CD14-positive monocyte (primary cell): ENCODE measurements around the gene MOK. TPM values are rescaled to one million over a fixed set of nuclear protein-coding genes. Genes with fewer than 3 reads are reported as not detected.

Source experiments
- DNase-seq, 3 donors: peaks; one replicate each; pipeline ENCODE4 v3.0.0-alpha.2; 2011 to 2022
- H2AFZ ChIP-seq: 2 replicates; pipeline ENCODE4 v1.6.0; 2012; ENCODE audit warnings: mild to moderate bottlenecking, low read depth, low read length, inconsistent platforms; ENCODE audit not compliant: insufficient read depth, poor library complexity, severe bottlenecking
- H3K27ac ChIP-seq, 2 donors: 1 replicate in 1 of 2; 2 replicates in 1 of 2; pipeline ENCODE4 v1.5.1; 2012 to 2013; ENCODE audit warnings: low read length in 2 of 2, control low read depth in 1 of 2, inconsistent platforms in 1 of 2, low read depth in 1 of 2, mild to moderate bottlenecking in 1 of 2
- H3K27me3 ChIP-seq, 2 donors: one replicate each; pipeline versions ENCODE4 v1.6.0 to v1.6.1; 2011 to 2013; ENCODE audit warnings: low read length in 2 of 2; ENCODE audit not compliant: control insufficient read depth in 2 of 2, insufficient read depth in 2 of 2
- H3K36me3 ChIP-seq, 2 donors: replicated peaks in 1 of 2; 1 replicate in 1 of 2; 2 replicates in 1 of 2; pipeline versions ENCODE4 v1.5.1 to v1.6.1; 2012 to 2013; ENCODE audit warnings: low read length in 2 of 2, control low read depth in 1 of 2, inconsistent platforms in 1 of 2, mild to moderate bottlenecking in 1 of 2; ENCODE audit not compliant: insufficient read depth in 2 of 2, control insufficient read depth in 1 of 2
- H3K4me1 ChIP-seq, 2 donors: 1 replicate in 1 of 2; 2 replicates in 1 of 2; pipeline versions ENCODE4 v1.5.1 to v1.6.1; 2012 to 2013; ENCODE audit warnings: low read length in 2 of 2, control low read depth in 1 of 2, inconsistent platforms in 1 of 2, mild to moderate bottlenecking in 1 of 2, moderate library complexity in 1 of 2; ENCODE audit not compliant: insufficient read depth in 2 of 2, control insufficient read depth in 1 of 2
- H3K4me2 ChIP-seq: replicated peaks from 2 replicates; pipeline ENCODE3; 2012; ENCODE audit warnings: low read length, moderate library complexity, mild to moderate bottlenecking; ENCODE audit not compliant: poor library complexity, severe bottlenecking; ENCODE audit errors: extremely low read depth
- H3K4me3 ChIP-seq, 3 experiments: fragments of 200-600 bp in 1 of 3; sonication (generic) in 1 of 3; replicated peaks in 1 of 3; 1 replicate in 2 of 3; 2 replicates in 1 of 3; pipeline ENCODE4 v1.5.1; 2011 to 2013; ENCODE audit warnings: low read length in 3 of 3, mild to moderate bottlenecking in 3 of 3, control low read depth in 2 of 3, low read depth in 2 of 3, inconsistent platforms in 1 of 3, moderate library complexity in 1 of 3
- H3K79me2 ChIP-seq: 2 replicates; pipeline ENCODE4 v1.6.0; 2012; ENCODE audit warnings: mild to moderate bottlenecking, control low read depth, inconsistent platforms, low read length, moderate library complexity; ENCODE audit not compliant: insufficient read depth
- H3K9ac ChIP-seq: 2 replicates; pipeline ENCODE4 v1.6.0; 2017; ENCODE audit warnings: low read length, mild to moderate bottlenecking; ENCODE audit not compliant: insufficient read depth, poor library complexity, severe bottlenecking
- H3K9me3 ChIP-seq, 2 donors: replicated peaks in 1 of 2; 1 replicate in 1 of 2; 2 replicates in 1 of 2; pipeline versions ENCODE4 v1.5.1 to v1.6.1; 2012 to 2013; ENCODE audit warnings: low read length in 2 of 2, control low read depth in 1 of 2; ENCODE audit not compliant: control insufficient read depth in 1 of 2, insufficient read depth in 1 of 2
- H4K20me1 ChIP-seq: 2 replicates; pipeline ENCODE4 v1.6.0; 2012; ENCODE audit warnings: mild to moderate bottlenecking, low read length, control low read depth, moderate library complexity; ENCODE audit not compliant: insufficient read depth
- H3K27ac Mint-ChIP-seq, 7 donors: one replicate each; pipeline ENCODE4 v1.8.0; 2020; ENCODE audit warnings: mild to moderate bottlenecking in 7 of 7, mixed read lengths in 7 of 7, moderate library complexity in 6 of 7, inconsistent platforms in 2 of 7
- H3K27me3 Mint-ChIP-seq, 3 donors: one replicate each; pipeline ENCODE4 v1.8.0; 2021 to 2022; ENCODE audit warnings: low read depth in 3 of 3, mild to moderate bottlenecking in 3 of 3, mixed read lengths in 3 of 3, moderate library complexity in 3 of 3, inconsistent platforms in 1 of 3
- H3K36me3 Mint-ChIP-seq, 2 donors: one replicate each; pipeline ENCODE4 v1.8.0; 2020; ENCODE audit warnings: mixed read lengths in 2 of 2, inconsistent platforms in 1 of 2, mild to moderate bottlenecking in 1 of 2
- H3K4me1 Mint-ChIP-seq: one replicate; pipeline ENCODE4 v1.8.0; 2020; ENCODE audit warnings: mild to moderate bottlenecking, mixed read lengths
- H3K4me3 Mint-ChIP-seq, 2 donors: one replicate each; pipeline ENCODE4 v1.8.0; 2020; ENCODE audit warnings: mild to moderate bottlenecking in 2 of 2, mixed read lengths in 2 of 2, moderate library complexity in 1 of 2
- H3K9me3 Mint-ChIP-seq, 7 donors: one replicate each; pipeline ENCODE4 v1.8.0; 2020 to 2022; ENCODE audit warnings: mixed read lengths in 7 of 7, mild to moderate bottlenecking in 6 of 7, moderate library complexity in 6 of 7, inconsistent platforms in 2 of 7
- CTCF ChIP-seq: fragments of 200-600 bp; IDR thresholded peaks from one replicate; pipeline ENCODE4 v1.8.0; 2022; ENCODE audit warnings: antibody characterized with exemption, mild to moderate bottlenecking
- WGBS: methylation state at CpG from one replicate; pipeline ENCODE4 v1.1.5; 2013; ENCODE audit warnings: missing lambda C conversion rate; ENCODE audit not compliant: insufficient coverage; 5-methylcytosine and 5-hydroxymethylcytosine counted together
- intact Hi-C, 2 donors: fragments of 100-400 bp; cut with micrococcal nuclease; formaldehyde crosslinking; loops; one replicate each; pipeline versions ENCODE4 v1.15.0 to v1.15.1; 2023
- polyA minus RNA-seq: library from RNA; depleted of rRNA, polyadenylated mRNA; stranded (reverse); fragments of >200 nt; gene quantifications from 2 replicates; pipeline ENCODE4 v1.2.3, GENCODE V29; 2012
- polyA plus RNA-seq, 3 donors: library from polyadenylated mRNA; depleted of rRNA in 1 of 3; unstranded in 2 of 3; stranded (reverse) in 1 of 3; fragments of 300-500 nt in 2 of 3; fragments of >200 nt in 1 of 3; fragmentation: Illumina TruSeq in 2 of 3; gene quantifications; 1 replicate in 2 of 3; 2 replicates in 1 of 3; pipeline ENCODE4 v1.2.3, GENCODE V29; 2012 to 2021
- total RNA-seq, 12 experiments: library from RNA in 1 of 12; stranded (reverse) in 1 of 12; fragments of 120-200 nt in 1 of 12; gene quantifications; one replicate each; pipeline ENCODE4 v1.2.4 and lab custom pipeline; 2013 to 2026; ENCODE audit warnings: mixed read lengths in 6 of 12, inconsistent platforms in 1 of 12

The MOK gene
- total RNA-seq (2013): 1.6 TPM
- polyA plus RNA-seq (1 to 10 TPM in 2 of 3 donors, under 1 TPM in 1; 0.67 to 3.4 (median 1.8) TPM), polyA minus RNA-seq (0.55 and 1.1 TPM in 2 replicates), total RNA-seq (lab: John Stamatoyannopoulos, UW) (0.12 to 7.4 (median 1.5) reads per million in 11 experiments)

GRCh38 chr14:102304611-102305506 lies at the start of gene MOK:
MOK (minus strand) TSS chr14:102305164; CDS start chr14:102304968, 196 bp downstream.
- Mint-ChIP-seq H3K27ac (peak within 1 kb of the TSS; percentile 82 to 95 (median 92)), H3K9me3 (no peaks in the 10 kb centered on the region), H3K27me3 (peaks cover 1 to 4% (median 3%) of the 10 kb centered on the region in 3 donors), H3K4me3 (peak within 1 kb of the TSS; percentile 93 to 97), H3K36me3 (no peaks in the 10 kb centered on the region), H3K4me1 (peaks cover 6% of the 10 kb centered on the region)
- Histone ChIP-seq H3K4me1 (peaks cover 10 to 12% of the 10 kb centered on the region in 2 donors), H3K4me3 (peak within 1 kb of the TSS; percentile 67 to 83 (median 82)), H3K79me2 (no peaks in the 10 kb centered on the region), H3K4me2 (peak within 1 kb of the TSS; percentile 91), H3K27me3 (peaks cover 0 to 4% of the 10 kb centered on the region in 2 donors), H4K20me1 (no peaks in the 10 kb centered on the region), H3K9ac (peak within 1 kb of the TSS; percentile 55), H3K27ac (peak within 1 kb of the TSS in 1 of 2 donors; percentile 68), H2AFZ (peak within 1 kb of the TSS; percentile 99), H3K36me3 (no peaks in the 10 kb centered on the region), H3K9me3 (no peaks in the 10 kb centered on the region)
- WGBS: under 1% methylated on average over 47 of the region's 53 CpGs
- intact Hi-C loops: no loop called here
- DNase-seq: peak; percentile 96 to 97 (median 96)
- no peak for TF ChIP-seq CTCF

- Histone ChIP-seq H4K20me1 (no peaks in the 10 kb centered on the region), H3K36me3 (peaks cover 65 to 73% of the 10 kb centered on the region in 2 donors), H3K27ac (no peak overlapping the region), H3K4me3 (no peak overlapping the region), H3K79me2 (no peaks in the 10 kb centered on the region), H2AFZ (no peak overlapping the region), H3K9ac (no peak overlapping the region), H3K4me2 (no peak overlapping the region), H3K4me1 (peaks cover 17 to 22% of the 10 kb centered on the region in 2 donors), H3K27me3 (no peaks in the 10 kb centered on the region), H3K9me3 (no peaks in the 10 kb centered on the region)
- Mint-ChIP-seq H3K27me3 (no peaks in the 10 kb centered on the region), H3K9me3 (no peaks in the 10 kb centered on the region), H3K36me3 (peaks cover 65 to 85% of the 10 kb centered on the region in 2 donors), H3K4me1 (peaks cover 14% of the 10 kb centered on the region), H3K27ac (peak overlapping the region in 3 of 7 donors; percentile 10 to 69 (median 22)), H3K4me3 (no peak overlapping the region)
- TF ChIP-seq CTCF: no peak
- 98% methylated on average over 5 of the region's 8 CpGs for WGBS
- intact Hi-C loops: no loop called here
- no peak for DNase-seq
Observed at GRCh38 chr14:102353126-102353619, 48.2 kb upstream of the MOK start.
